Measurements from ENCODE around the gene MRPL10.

Gene MRPL10

DNA sequence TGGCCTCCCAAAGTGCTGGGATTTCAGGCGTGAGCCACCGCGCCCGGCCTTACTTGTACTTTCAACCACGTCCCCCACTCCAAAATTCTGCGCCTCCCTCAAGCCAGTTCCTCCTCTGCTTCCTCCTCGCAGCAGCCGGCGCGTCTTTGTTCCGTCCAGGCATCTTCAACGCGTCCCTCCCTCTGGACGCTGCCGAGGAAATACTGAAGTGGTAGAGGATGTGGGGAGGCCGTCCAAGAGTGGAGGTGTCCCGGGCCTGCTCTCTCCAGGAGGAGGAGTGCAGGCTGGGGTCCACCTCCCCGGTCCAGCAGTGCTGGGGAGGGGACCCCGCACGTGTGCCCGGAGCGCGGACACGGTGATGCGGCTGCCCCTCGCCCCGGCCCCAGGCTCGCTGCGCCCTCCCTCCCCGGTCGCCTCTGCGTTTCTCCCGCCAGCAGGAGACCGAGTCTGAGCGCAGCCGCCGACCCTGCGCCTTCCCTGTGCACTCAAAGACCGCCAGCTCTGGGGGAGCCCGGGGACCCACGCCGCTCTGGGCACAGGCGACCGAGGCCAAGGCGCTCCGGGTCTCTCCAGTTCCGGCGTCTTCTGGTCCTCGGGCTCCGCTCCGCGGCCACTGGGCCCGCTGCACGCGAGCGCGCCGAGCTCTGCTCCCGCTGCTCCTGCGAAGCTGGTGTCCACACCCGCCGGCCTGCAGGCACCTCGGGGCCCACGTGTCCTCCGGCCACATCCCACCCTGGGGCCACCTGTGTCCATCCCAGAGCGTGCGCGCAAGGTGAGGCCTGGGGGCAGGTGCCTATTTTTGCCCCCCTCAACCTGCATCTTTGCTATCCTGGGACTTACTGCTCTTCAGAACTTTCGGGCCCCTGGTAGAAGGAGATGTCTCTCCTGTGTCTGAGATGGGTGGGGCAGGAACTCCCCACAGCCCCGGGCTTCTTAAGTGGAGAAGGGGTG is 41.5 kb downstream of the MRPL10 start:
- peak; percentile 29 to 66 for DNase-seq

GRCh38 chr17:47785538-47786123 is 45.7 kb downstream of the MRPL10 start:
- peak in 1 of 2 donors; percentile 15 for DNase-seq

DNA sequence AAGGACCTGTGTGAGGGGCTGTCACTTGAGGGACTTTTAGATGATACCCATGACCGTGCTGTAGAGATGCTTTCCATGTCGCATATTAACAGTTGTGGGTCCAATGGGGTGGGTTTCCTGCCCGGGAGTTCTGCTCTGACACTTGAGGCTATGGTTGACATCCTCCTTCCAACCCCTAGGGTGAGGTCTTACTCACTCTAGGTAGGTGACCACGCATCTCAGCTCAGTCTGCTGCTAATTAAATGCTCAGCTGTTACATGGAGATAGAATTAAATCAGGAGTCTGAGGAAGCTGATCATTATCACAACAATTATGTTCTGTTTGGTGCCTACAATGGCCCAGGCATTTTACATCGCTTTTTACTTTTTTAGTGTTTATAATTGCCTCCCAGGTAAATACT is 49.9 kb downstream of the MRPL10 start:
- no peak for DNase-seq

- DNase-seq, result no peak
Measured at GRCh38 chr17:47778184-47778635, 53.1 kb downstream of the MRPL10 start.

DNA sequence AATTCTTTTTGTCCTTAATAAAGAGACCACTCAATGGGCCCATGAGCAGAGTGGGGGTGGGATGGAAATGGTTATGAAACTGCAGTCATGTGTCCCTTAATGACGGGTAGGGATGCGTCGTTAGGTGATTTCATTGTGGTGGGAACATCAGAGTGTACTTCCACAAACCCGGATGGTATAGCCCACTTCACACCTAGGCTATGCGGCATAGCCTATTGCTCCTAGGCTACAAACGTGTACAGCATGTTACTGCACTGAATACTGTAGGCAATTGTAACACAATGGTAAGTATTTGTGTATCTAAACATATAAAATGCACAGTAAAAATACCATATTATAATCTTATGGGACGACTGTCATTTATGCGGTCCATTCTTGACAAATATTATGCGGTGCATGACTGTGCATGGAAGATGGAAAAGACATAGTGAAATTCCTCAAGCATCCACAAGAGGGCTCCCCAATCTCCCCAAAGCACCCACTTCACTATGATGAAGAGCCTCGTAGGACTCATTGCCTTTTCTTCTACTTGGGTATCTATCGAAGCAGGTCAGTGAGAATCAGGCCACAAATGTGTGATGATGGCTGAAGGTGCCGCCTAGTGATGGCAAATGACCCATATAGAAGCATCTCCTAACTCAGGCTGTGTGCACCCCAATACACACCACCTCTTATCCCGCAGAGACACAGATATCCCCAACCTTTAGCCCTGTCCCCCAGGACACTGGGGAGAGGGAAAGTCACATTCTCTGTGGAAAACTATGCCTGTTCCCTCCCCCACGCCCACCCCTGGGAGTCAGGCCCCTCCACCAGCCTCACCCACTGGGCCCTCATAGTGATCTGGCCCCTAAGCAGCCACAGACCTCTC is 54.8 kb downstream of the MRPL10 start:
- DNase-seq, result peak; percentile 51 to 53

- DNase-seq, result no peak
Measured at GRCh38 chr17:47774987-47775580, 56.3 kb downstream of the MRPL10 start.

DNA sequence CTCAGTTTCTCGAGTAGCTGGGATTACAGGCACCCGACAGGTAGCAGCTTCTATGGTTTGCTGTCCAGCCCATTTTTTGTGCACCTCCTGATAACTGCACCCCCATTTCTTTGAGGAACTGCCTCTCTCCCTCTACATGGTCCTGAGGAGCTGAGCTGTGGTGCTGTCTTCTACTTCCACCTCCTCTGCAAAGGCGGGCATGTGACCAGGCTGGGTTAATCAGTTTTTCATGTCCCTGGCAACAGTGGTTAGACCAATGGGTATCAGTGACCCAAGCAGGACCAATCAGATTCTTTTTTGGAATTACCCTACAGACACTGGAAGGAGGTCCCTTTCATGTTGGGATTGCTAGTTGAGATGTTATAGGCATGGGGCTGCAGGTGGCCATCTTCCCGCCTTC is 57.0 kb downstream of the MRPL10 start:
- DNase-seq, result peak; percentile 22 to 75

DNA sequence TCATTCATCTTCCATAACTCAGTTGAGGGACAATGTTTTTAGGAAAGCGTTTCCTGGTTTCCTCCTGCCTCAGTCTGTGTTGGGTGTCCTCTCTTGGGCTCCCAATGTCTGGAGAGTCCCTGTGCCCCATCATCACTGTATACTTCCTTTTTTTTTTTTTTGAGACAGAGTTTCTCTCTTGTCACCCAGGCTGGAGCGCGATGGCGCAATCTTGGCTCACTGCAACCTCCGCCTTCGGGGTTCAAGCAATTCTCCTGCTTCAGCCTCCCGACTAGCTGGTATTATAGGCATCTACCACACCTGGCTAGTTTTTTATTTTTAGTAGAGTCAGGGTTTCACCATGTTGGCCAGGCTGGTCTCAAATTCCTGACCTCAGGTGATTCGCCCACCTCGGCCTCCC is 57.7 kb downstream of the MRPL10 start:
- peak; percentile 48 to 73 for DNase-seq

Data from inflammatory macrophage (primary cell).